ENCODE data around the gene PDZD2.

DNA sequence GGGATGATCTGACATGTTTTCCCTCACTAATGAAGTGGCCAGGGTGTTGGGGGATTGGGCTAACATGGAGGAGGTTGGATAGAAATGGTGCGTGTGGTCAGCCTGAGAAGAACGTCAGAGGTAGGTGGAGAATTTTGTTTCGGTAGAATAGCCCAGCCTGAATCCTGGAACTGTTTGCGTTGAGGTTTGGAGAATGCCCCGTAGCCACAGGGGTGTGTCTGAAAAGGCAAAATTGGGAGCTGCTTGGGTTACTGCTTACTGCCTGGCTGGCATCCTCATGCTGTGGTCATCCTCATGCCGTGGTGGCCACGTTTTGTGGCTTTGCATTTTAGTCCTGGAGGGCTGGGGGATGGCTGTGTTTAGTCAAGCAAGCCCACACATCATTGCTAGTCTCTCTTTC lies 298.3 kb downstream of the PDZD2 start:
- no peak for TF ChIP-seq POLR2A (IDR thresholded peaks at IDR 0.05)
- TF ChIP-seq, protein P1, sequence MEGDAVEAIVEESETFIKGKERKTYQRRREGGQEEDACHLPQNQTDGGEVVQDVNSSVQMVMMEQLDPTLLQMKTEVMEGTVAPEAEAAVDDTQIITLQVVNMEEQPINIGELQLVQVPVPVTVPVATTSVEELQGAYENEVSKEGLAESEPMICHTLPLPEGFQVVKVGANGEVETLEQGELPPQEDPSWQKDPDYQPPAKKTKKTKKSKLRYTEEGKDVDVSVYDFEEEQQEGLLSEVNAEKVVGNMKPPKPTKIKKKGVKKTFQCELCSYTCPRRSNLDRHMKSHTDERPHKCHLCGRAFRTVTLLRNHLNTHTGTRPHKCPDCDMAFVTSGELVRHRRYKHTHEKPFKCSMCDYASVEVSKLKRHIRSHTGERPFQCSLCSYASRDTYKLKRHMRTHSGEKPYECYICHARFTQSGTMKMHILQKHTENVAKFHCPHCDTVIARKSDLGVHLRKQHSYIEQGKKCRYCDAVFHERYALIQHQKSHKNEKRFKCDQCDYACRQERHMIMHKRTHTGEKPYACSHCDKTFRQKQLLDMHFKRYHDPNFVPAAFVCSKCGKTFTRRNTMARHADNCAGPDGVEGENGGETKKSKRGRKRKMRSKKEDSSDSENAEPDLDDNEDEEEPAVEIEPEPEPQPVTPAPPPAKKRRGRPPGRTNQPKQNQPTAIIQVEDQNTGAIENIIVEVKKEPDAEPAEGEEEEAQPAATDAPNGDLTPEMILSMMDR (IDR thresholded peaks at IDR 0.05): no peak
- no peak for TF ChIP-seq POLR2AphosphoS5 (IDR thresholded peaks at IDR 0.05)

Measured in prostate gland (tissue), 2 donors.